IPS-18c (cell line): ENCODE data around the gene AHRR.

ENCODE experiments used
- H3K4me3 ChIP-seq: 2 replicates; pipeline ENCODE4 v1.7.0; 2013; ENCODE audit warnings: low read depth, mild to moderate bottlenecking, low read length, moderate library complexity; ENCODE audit not compliant: insufficient read depth
- H3K9me3 ChIP-seq: one replicate; pipeline ENCODE4 v1.6.1; 2013; ENCODE audit warnings: mild to moderate bottlenecking, low read length, moderate library complexity; ENCODE audit not compliant: control insufficient read depth, insufficient read depth

AHRR gene

DNA sequence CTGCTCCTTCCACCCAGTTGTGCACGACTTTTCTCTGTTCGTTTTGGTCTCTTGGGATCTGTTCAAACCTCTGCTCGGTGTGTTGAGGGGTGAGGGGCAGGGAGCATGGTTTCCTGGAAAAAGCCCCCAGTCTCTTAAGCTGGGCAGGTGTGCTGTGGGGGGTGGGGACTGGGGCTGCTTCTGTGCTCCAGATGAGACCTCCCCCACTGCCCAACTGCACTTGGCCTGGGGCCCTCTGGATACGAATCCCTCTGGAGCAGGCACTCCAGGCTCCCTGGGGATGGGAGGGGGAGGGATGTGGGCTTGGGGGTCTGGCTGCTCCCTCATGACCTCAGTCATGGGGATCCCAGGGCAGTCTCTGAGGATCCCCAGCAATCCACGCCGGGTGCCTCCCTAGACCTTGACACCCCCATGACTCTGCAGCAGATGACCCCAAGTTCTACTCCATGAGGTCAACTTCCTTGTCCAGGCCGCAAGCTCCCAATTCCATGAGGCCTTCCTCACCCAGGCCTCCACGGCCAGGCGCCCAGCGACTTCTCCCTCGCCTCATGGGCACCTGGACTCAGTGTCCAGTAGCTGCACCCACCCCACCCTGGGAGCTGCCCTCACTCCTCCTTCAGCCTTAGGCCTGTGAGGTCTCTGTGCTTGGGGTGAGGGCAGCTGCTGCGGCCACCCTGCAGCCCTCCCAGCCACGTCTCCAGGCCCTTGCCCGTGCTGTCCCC, 5.9 kb upstream of the AHRR start:
- Histone ChIP-seq H3K4me3 (no peak overlapping the region), H3K9me3 (no peaks in the 10 kb centered on the region)

GRCh38 chr5:316210-317085, 5.1 kb upstream of the AHRR start:
- Histone ChIP-seq H3K4me3 (no peak overlapping the region), H3K9me3 (no peaks in the 10 kb centered on the region)

- Histone ChIP-seq H3K9me3 (no peaks in the 10 kb centered on the region), H3K4me3 (no peak overlapping the region)
Observed at GRCh38 chr5:317086-317811, 4.3 kb upstream of the AHRR start.

- Histone ChIP-seq H3K9me3 (peaks cover 4% of the 10 kb centered on the region), H3K4me3 (no peak overlapping the region)
Observed at GRCh38 chr5:318341-318897, 3.1 kb upstream of the AHRR start.

GRCh38 chr5:318931-319601, 2.4 kb upstream of the AHRR start:
- Histone ChIP-seq H3K9me3 (peaks cover 4% of the 10 kb centered on the region), H3K4me3 (no peak overlapping the region)

DNA sequence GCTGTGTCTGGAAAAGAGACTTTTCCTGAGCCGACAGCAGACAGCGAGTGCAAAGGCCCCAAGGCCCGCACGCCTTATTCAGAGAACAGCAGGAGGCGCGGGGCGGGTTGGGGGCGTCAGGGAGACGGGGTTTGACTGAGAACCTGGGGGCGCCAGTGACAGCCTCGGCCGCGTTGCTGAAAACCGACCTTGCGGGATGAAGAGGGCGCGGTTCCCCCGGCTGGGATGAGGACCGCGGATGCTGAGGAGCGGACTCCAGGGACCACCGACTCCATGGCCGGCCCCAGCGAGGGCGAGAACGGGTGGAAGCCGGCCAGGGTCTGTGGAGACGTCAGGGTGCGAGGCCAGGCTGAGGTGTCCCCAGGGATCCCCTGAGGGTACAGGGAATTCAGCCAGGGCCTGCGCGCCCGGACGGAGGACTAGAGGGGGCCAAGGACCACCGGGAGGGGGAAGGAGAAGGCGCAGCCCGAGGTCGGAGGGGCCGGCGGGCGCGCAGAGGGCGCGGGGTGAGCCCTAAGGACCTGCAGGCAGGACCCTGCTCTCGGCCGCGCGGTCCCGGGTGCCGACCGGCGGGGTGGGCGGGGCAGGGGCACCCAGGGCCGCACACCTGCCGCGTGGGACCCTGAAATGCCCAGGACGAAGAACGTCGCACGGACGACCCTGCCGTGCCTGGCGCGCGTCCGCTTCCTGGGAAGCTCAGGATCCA, 837 bp upstream of the AHRR start:
- Histone ChIP-seq H3K4me3 (peak overlapping the region; percentile 63; the same call in 1 of the 2 replicates), H3K9me3 (peaks cover 4% of the 10 kb centered on the region)

GRCh38 chr5:321726-322251, 275 bp downstream of the AHRR start:
- peak overlapping the region; percentile 63 for H3K4me3 ChIP-seq

DNA sequence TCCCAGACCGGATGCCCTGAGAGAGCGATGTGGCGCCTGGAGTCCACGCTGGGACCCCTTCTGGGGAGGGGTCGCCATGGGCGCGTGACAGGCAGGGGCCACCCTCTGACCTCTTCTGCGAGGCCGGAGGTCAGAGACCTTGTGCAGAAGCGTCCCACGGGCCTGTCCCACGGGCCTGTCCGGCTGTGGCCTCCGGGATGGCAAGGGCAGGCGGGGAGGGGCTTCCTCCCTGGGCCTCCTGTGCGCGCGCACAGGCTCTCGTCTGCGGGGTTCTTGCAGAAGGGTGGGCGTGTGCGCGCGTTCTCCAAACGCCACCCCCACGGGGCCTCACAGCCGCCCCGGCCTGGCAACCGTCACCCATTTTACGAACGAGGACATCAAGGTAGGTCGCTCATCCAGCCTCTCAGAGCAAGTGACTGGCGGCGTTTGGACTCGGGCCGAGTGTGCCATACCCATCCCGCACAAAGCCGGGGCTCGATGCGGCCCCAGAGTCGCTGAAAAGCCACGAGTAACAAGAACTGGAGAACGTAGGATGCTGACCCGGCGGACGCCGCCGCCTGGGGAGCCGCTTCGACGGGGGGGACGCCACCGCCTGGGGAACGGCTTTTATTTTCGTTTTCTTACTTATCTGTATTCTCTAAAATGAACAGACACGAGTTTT, 897 bp downstream of the AHRR start:
- Histone ChIP-seq H3K9me3 (peaks cover 4% of the 10 kb centered on the region), H3K4me3 (peak overlapping the region; percentile 63; the same call in 1 of the 2 replicates)

More at GRCh38 chr5:321726-322251, 275 bp downstream of the AHRR start:
- peaks cover 4% of the 10 kb centered on the region for H3K9me3 ChIP-seq

- Histone ChIP-seq H3K4me3 (no peak overlapping the region), H3K9me3 (peaks cover 4% of the 10 kb centered on the region)
Observed at GRCh38 chr5:322942-323879, 1.7 kb downstream of the AHRR start.

DNA sequence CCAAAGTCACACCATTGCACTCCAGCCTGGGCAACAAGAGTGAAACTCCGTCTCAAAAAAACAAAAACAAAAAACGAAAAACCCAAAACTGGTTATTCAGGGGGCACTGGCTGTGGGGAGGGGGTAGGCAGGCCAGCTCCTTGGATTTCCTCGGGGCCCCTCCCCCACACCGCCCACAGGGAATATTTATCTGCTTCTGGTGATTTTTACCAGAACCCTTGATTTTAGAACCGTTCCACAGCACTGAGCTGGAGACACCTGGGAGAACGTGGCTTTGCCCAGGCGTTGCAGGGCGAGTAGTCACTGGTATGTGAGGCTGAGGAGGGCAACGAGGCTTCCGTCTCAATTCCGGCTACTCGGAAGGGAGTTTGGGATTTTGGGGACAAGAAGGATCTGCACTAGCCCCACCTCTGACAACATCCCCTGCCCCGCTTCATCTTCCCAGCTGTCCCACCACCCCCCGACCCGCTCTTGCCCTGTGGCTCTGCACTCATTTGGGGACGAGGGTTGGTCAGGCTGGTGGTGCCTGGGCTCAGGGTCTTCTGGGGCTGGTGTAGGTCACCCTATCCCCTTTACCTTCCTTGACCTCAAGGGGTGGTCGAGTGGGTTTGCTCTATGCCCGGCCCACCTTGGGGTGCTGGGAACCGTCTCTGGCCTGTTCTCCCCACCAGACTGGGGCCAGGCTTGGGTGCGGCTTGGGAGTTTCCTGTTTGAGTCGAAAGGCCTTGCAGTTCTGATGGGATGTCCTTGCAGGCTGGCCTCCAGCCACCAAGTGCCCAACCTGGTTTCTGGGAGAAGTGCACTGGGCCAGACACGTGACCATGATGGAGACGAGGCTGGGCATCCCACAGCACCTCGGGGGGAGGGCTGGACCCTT, 3.5 kb downstream of the AHRR start:
- H3K4me3 ChIP-seq, result no peak overlapping the region
- H3K9me3 ChIP-seq, result peaks cover 4% of the 10 kb centered on the region

- H3K9me3 ChIP-seq, result peaks cover 4% of the 10 kb centered on the region
- no peak overlapping the region for H3K4me3 ChIP-seq
Observed at GRCh38 chr5:326109-326508, 4.6 kb downstream of the AHRR start.

DNA sequence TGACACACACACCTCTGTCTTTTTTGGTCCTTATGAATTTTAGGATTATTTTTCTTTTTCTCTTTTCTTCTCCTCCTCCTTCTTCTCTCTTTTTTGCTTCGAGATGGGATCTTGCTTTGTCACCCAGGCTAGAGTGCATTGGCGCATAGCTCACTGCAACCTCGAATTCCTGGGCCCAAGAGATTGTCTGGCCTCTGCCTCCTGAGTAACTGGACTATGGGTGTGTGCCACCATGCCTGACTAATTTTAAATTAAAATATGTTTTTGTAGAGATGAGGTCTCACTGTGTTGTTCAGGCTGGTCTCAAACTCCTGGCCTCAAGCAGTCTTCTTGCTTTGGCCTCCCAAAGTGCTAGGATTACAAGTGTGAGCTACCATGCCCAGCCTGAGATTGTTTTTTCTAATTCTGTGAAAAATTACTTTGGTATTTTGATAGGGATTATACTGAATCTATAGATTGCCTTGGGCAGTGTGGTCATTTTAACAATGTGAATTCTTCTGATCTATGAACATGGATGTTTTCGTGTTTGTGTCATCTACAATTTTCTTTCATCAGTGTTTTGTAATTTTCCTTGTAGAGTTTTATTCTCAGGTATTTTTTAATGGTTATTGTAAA, 7.7 kb downstream of the AHRR start:
- no peak overlapping the region for H3K4me3 ChIP-seq

DNA sequence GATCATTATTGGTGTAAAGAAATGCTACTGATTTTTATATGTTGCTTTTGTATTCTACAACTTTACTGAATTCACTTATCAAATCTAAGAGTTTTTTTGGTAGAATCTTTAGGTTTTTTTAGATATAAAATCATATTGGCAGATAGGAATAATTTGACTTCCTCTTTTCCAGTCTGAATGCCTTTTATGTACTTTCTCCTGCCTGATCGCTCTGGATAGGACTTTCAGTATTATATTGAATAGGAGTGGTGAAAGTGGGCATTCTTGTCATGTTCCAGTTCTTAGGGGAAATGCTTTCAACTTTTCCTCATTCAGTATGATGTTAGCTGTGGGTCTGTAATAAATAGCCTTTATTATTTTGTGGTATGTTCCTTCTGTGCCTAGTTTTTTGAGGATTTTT, 8.3 kb downstream of the AHRR start:
- H3K4me3 ChIP-seq, result no peak overlapping the region
- H3K9me3 ChIP-seq, result no peaks in the 10 kb centered on the region

More for the DNA sequence above, 7.7 kb downstream of the AHRR start:
- H3K9me3 ChIP-seq, result no peaks in the 10 kb centered on the region

GRCh38 chr5:332843-333242, 11.3 kb downstream of the AHRR start:
- Histone ChIP-seq H3K9me3 (no peaks in the 10 kb centered on the region), H3K4me3 (no peak overlapping the region)
